ENCODE data around the gene PPARGC1A.
A peak's percentile ranks its signal among the peaks of the same experiment; 100 is the strongest.

The PPARGC1A gene, protein sequence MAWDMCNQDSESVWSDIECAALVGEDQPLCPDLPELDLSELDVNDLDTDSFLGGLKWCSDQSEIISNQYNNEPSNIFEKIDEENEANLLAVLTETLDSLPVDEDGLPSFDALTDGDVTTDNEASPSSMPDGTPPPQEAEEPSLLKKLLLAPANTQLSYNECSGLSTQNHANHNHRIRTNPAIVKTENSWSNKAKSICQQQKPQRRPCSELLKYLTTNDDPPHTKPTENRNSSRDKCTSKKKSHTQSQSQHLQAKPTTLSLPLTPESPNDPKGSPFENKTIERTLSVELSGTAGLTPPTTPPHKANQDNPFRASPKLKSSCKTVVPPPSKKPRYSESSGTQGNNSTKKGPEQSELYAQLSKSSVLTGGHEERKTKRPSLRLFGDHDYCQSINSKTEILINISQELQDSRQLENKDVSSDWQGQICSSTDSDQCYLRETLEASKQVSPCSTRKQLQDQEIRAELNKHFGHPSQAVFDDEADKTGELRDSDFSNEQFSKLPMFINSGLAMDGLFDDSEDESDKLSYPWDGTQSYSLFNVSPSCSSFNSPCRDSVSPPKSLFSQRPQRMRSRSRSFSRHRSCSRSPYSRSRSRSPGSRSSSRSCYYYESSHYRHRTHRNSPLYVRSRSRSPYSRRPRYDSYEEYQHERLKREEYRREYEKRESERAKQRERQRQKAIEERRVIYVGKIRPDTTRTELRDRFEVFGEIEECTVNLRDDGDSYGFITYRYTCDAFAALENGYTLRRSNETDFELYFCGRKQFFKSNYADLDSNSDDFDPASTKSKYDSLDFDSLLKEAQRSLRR

DNA sequence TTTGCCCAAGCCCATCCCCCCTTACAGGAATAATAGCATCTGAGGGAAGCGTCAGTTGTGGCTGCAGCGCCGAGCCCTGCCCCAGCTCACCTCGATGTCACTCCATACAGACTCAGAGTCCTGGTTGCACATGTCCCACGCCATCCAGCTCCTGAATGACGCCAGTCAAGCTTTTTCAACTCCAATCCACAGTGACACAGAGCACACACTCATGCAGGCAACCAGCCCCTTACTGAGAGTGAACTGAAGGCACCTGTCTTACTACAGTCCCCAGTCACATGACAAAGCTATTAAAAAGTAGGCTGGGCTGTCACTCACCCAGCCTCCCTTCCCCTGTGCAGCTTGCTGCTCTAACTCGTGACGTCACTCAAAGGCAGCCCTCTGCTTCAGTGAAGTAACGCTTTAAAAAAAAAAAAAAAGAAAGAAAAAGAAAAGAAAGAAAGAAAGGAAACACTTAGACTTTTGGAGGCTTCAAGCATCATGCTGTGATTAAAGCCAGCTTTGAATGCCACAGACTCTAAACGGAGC lies at the start of gene PPARGC1A:
Gene PPARGC1A (minus strand): TSS at position 234 of the 528 bp plus-strand sequence. CDS start 90 bp downstream, at position 144.
- peak; percentile 47 for DNase-seq

DNA sequence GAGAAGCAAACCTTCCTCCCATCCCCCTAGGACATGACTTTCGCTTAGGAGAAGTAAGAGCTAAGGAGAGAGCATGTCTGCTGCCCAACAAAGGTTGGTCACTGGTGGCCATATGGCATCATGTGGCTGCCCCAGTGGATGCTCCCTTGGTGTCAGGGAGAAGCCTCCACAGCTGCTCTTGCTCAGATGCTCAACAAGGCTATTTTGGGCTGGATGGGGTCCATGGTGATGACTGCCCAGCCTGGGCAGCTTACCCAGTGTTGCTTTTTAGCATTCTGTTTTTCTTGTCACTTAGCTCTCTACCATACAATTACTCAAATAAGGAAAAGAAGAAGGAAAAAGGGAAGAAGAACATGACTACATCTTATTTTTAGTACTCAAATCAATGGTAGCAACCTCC lies 48.9 kb upstream of the PPARGC1A start:
- no peak for DNase-seq

DNA sequence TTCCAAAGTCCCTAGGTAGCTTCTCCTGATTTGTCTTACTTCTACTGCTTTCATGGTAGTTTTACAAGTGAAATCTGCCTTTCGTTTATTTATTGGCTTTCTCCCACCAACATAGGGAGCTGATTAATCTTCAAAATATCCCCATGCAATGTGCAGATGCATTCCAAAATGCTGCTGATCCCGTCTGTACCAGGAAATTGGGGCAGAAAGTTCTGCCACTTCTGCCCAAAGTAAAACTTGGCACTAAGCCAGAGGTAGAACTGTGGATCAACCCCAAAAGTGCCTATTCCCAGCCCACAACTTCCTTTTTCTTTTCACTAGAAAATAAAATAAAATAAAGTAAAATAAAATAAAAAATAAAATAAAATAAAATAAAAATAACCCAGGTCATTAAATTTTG lies 47.3 kb upstream of the PPARGC1A start:
- DNase-seq, result peak; percentile 38

DNA sequence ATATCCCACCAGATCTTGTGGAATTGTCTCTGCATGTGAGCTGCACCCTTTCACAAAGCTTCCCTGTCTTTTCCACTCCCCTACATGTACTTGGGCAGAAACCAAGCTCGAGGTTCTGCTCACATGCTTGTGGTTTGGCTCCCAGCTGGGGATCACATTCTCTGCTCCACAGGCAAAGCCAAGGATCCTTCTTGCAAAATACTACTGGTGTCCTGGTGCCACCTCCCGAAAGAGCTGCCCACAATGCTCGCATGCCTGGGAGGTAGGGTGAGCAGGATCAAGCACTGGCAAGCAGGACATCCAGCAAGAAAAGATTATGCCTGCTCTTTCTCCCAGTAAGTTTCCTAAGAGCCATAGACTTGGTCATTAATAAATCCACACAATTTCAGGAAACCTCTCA lies 45.1 kb upstream of the PPARGC1A start:
- DNase-seq, result peak; percentile 87

DNA sequence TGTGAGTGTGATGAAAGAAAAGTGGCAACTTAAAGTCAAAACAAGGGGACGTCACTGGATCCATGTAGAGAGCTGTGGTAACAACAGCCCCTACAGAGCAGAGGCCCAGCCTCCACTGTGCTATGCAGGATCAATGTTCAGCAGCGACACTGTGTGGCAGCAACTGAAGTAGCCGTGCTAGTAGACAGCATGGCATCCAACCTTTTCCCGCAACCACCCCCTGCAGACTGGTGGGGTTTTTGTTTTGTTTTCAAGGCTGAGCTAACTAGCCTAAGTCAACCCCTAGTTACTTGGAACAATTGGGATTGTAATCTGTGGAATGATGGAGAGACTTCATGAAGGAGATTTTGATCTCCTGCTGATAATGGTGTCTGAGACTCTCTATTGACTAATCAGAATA lies 44.4 kb upstream of the PPARGC1A start:
- DNase-seq, result peak; percentile 5

DNA sequence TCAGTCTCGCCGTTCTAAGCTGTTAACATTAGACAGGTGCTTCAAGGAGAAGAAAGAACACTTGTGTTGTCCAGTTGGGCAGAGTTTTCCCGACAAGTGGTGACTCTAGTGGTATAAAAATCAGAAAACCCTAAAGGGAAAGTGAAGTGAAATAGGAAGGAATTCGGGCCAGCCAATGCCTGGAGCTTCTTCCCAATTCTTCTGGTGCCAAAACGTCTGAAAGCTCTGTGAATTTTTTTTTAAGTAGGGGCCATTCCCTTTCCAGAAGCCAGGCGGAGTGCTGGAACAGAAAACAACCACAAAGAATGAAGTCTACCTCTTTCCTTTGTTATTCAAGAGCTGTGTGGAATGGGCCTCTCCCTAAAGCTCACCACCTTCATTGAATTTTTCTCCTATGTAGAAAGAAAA lies 43.1 kb upstream of the PPARGC1A start:
- peak; percentile 29 for DNase-seq

DNA sequence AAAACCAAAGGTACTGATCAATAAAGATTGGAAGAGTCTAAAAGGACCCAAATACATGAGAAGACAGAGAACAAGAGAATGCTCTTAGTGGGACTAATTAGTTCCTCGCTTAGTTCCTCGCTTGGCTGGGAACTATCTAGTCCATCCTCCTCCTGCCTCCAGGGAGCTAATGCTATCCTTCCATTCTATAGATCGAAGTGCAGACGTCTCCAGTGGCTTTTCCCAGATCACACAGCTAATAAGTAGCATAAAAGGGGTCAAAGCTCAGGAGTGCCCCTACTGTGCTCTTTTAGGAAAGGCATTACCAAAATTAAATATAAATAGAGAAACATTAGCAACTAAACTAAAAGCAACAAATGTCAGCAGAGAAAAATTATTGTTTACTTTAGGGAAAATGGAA lies 42.3 kb upstream of the PPARGC1A start:
- DNase-seq, result no peak

DNA sequence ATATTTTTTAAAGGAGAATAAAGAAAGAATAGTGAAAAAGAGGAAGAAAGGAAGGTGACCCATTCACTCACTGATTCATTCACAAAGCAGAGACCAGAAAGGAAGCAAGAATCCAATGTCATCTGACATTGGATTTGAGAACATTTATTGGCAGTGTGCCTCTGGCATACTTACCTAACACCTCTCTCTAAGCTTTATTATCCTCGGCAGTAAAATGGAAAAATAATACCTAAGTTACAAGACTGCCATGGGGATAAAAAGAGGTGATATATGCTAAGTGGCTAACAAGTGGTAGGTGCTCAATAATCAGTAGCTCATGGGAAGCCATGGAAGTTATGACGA lies 41.6 kb upstream of the PPARGC1A start:
- no peak for DNase-seq

DNA sequence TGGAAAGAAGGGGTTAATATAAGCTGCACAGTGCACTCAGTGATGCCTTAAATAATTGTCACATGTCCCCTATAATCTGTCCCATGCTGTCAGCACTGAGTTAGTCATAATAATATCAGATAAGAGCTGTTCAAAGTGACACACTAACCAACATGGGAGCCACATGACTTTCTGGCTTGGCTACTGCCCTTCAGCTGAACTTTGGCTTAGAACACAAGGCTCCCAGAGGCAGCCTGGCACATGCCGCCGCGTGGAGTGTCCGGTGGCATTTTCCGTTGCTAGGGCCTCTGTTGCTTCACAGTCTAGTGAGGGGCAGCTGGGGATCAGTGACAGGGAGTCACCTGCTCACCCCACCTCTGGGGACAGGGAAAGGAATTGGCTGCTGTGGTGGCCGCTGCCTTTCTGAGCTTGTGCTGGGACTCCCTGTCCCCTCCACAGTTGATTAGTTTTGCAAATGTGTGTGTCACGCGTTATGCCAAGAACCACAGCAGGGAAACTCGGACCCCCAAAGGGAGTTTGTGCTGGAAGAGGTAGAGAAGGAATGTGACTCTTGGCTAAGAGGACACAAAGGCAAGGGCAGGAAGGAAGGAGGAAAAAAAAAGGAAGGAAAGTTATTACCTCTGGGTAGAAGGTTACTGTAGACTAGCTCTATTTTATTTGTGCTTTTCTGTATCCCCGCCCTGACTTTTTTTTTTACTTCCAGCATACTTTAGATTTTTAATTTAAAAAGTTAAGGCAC lies 41.1 kb upstream of the PPARGC1A start:
- DNase-seq, result peak; percentile 27

DNA sequence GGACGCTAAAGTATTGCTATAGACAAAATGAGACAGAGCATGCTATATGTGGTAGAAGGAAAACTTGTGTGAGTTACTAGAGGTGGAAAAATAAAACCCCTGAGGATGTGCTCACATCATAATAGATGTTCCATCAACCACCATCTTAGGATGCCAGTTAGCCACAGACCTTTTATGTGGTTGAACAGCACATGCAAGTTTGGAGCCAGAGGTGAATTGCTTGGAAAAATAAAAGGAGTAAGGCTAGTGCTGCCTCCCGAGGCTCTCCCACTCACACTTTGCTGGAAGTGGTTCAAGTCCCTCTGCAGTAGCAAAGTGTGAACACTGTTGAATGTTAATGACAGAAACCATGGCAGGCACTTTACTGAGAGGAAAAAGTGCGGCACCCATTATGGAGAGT lies 39.4 kb upstream of the PPARGC1A start:
- no peak for DNase-seq

DNA sequence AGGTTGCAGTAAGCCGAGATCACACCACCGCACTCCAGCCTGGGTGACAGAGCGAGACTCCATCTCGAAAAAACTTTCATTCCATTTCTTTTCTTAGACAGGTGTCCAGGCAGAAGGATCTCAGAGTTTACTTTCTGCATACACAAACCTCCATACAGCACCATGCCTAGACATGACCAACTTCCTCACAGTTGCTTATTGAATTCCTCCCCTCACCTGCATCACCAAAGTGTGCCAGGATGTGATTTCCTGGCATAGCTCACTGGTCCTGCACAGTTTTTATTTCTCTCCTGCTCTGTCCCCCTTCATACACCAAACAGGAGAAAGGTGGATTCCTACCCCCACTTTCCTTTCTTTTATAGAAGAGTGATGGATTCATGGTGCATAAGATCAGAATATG lies 34.7 kb upstream of the PPARGC1A start:
- DNase-seq, result no peak

DNA sequence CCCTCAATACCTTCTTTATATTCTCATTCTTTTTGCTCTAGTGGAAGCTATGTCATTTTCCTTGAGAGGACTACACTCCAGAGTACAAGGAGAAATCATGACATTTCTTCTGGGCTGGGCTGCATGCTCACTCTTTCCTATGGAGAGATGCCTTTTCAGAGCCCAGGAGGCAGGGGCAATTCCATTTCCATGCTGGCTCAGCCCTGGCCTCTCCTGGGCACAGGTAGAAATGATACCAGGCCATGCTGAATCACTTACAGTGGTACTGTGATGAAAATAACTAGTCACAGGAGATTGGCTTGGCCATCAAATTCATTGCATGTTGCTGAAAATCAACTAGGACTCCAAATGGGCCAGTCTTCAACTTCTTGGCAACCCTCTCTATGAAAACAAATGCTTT lies 34.0 kb upstream of the PPARGC1A start:
- DNase-seq, result no peak

DNA sequence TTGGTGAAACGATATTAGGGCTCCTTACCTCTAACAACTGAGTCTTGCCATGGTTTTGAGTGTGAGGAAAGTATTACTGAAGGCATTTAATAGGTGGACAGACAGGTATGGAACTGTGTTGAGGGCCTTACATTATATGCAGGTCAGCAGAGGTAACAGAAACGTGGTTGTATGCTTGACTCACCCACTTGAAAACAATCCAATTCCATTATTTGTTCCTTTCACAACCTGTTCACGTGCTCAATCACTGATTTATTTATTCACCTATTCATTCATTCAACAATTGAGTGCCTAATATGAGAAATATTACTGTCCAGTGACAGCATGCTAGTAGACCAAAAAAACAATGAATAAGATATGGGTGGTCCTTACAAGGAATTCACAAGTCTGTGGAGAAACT lies 33.3 kb upstream of the PPARGC1A start:
- no peak for DNase-seq

DNA sequence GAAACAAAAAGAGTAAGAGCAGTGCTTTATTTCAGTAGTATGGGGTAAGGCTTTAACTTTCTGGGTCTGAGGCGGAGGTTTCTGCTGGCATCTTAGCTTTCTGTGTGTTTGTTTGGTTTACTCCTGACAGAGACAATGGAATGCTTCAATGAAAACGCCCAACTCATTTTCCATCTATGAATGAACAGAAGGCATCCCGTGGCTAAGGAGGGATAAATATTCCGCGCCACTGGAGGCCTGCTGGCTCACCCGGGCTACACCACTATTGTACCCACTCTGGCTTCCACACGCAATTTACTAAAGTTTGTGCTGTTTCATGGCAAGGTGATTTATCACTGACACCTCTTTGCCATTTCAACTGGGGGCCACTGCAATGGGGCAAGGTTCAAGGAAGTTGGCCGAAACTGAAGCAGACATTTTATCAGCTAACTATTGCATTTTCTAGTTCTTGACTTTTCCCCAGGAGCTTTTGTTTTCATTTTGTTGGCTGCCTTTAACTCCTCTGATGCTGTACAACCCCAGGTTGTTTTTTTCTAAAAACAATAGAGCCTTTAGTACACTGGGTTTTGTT lies 32.8 kb upstream of the PPARGC1A start:
- no peak for DNase-seq

DNA sequence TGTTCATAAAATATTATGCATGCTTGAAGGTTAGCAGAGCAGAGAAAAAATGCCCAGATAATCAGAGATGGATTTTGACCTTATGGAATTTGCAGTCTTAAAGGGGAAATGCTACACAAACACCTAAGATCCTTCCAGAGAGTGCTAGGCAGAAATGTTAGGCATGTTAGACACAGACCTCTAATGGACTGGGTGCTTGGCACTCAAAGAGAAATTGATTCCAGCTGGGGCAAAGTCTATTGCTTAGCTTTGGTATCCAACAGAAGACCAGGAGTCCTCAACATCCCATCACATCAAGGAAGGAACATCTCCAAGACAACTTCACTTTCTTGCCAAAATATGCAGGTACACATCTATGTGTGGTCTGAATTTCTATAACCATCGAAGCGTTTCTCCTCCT lies 32.2 kb upstream of the PPARGC1A start:
- DNase-seq, result no peak

DNA sequence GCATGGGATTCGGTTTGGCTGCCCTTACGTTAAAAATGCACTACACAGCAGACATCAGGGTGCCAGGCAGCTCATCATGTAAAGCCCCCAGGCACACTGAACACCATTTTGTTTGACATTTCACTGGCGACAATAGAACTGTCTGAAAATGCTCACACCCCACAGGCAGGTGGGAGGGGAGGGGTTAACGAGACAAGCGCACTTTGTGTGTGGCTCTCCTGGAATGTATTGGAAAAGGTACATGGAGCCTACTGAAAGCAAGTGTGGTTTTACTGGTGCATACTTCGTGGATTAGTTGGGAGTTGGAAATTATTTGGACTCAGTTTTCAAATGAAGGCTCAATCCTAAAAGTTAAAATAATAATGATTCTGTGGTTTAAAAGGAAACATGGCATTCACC lies 31.6 kb upstream of the PPARGC1A start:
- DNase-seq, result peak; percentile 39

DNA sequence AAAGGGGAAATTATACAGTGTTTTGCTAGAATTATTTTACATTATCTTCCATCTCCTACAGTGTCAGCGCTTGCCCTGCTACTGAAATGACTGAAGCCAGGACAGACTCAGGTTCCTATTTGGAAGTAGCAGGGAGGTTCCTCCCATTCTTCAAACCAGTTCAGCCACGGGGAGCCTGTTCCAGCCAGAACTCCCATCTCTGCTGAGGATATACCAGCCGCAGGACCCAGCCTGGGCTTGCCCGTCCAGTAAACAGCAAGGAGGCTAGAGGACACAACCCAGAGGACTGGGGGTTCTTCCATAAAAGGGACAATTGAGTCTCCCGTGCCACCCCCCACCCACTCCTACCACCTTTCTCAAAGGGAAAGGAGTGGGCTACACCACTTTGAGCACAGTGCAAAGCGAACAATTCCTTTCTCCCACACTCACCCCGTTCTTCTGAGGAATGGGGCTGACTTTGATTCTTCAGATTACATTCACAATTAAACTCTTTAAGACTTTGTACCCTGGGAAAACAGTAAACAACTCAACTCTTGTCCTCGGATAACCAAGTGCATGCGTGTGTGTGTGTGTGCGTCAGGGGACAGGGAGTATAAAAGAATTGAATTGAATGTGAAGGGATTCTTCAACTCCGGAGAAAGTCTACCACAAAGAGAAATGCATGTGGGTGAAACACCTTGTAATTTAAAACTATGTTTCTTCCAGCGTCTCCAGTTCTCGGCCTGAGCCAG lies 31.0 kb upstream of the PPARGC1A start:
- DNase-seq, result no peak

DNA sequence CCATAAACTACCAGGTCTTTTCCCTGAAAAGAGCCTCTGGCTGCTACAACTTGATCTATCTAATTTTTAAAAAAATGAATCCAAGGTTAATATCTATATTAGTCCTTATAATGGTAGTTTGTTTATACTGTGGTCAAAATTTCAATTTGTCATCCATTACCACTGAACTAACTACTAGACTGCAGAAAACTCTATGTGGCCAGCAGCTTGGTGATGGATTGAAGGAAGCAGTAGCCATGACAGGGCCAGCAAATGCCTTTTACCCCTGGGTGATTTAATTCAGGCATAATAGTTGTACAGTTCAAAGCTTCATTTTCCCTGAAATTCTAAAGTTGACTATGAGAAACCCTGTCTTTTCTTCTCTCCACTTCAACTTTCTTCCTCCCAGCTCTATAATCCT lies 30.4 kb upstream of the PPARGC1A start:
- DNase-seq, result no peak

DNA sequence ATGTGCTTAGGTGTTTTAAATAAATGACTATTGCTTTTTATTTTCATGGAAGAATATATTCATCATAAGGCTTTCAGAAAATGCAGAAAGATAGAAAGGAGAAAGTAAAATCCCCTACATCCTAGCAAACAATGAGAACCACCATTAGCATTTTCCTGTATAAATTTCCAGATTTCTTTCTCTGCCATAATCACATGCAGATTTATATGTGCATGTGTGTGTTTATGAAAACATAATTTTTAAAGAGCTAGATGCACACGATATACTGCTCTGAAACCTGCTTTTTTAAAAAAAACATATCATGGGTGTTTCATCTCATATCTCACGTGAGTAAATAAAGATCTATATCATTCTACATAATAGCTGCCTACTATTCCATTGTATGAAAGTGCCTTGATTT lies 26.4 kb upstream of the PPARGC1A start:
- DNase-seq, result no peak

DNA sequence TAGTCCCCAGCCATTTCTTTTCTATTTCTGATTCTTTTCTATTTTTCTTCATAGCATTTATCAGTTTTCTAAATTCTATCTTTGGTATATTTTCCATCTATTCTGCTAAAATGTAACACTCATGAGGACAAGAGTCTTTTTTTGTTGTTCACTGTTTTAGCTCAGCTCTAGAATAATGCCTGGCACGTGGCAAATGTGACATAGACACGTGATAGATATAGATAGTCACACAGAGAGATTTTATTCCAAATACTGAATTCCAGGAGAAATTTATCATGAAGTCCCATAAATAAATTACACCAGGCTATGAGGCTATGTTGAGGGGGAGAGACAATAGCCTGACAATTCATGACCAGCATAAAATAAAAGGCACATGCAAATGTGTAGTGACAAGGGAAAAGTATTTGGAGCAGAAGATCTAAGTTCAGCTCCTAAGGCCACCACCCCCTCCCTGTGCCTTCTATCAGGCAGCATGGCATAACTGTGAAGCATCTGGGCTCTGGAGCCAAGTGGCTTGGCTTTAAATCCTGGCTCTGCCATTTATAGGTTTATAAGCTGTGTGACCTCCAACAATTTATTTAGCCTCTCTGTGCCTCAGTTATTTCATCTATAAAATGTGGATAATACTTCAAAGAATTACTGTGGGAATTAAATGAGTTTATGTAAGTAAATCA lies 25.7 kb upstream of the PPARGC1A start:
- DNase-seq, result no peak

DNA sequence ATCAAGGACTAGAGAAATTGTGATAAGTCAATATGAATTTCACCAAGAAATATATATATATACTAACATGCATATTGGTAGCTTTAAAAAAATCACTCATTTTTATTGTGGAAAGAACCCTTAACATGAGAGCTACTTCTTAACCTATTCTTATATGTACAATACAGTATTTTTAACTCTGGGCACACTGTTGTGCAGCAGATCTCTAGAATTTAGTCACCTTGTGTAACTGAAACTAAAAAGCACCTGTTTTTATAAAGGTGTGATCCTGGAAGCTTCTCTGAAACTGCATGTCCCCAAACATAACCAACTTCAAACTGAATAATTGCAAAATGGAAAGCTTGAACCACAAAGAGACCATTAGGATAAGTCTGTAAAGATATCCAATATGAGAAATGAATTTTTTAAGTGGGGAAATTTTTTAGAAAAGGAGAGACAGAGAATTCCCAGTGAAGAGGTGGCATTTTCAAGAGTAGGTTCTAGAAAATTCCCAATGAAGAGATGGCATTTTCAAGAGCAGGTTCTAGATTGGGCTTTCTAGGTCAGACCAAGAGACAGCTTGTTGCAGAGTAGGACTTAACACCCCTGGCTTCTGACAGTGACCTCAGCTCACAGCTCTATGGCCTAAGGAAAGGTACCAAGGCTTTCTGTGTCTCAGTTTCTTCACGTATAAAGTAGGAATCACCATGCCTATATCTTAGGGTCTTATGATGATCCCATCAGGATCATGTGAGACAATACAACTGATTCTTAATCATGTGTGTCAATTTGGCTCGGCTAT lies 22.0 kb upstream of the PPARGC1A start:
- no peak for DNase-seq
